GM23338 (cell line): Measurements from ENCODE around the gene CMYA5. TPM values are rescaled to one million over a fixed set of nuclear protein-coding genes. Genes with fewer than 3 reads are reported as not detected.

Experiments
- ATAC-seq: fragments of 200-7000 bp; cut with Tn5 transposase; 3 replicates; pipeline ENCODE4 v1.9.1; 2020
- DNase-seq: peaks from one replicate; pipeline ENCODE4 v3.0.0-alpha.2; 2015; ENCODE audit warnings: low spot score
- H2AFZ ChIP-seq: fragments of 200-600 bp; sonication (generic); 2 replicates; pipeline ENCODE4 v1.8.0; 2016; ENCODE audit warnings: antibody characterized with exemption, mild to moderate bottlenecking, moderate library complexity
- H3F3A ChIP-seq: fragments of 200-600 bp; sonication (generic); replicated peaks from 2 replicates; pipeline ENCODE4 v1.8.0; 2017; ENCODE audit warnings: antibody characterized with exemption, mixed run types, low read depth
- H3K27ac ChIP-seq: fragments of 200-600 bp; sonication (generic); 2 replicates; pipeline ENCODE4 v1.6.1; 2016; ENCODE audit warnings: low read depth
- H3K27me3 ChIP-seq: fragments of 200-600 bp; sonication (generic); 2 replicates; pipeline ENCODE4 v1.8.0; 2016; ENCODE audit warnings: mild to moderate bottlenecking, mixed run types, moderate library complexity; ENCODE audit not compliant: insufficient read depth
- H3K36me3 ChIP-seq: fragments of 200-600 bp; sonication (generic); 2 replicates; pipeline ENCODE4 v1.8.0; 2016; ENCODE audit warnings: mild to moderate bottlenecking; ENCODE audit not compliant: insufficient read depth
- H3K4me1 ChIP-seq: fragments of 200-600 bp; sonication (generic); 2 replicates; pipeline ENCODE4 v1.8.0; 2016; ENCODE audit warnings: mild to moderate bottlenecking, moderate library complexity; ENCODE audit not compliant: insufficient read depth
- H3K4me2 ChIP-seq: fragments of 200-600 bp; sonication (generic); 2 replicates; pipeline ENCODE4 v1.7.1; 2017; ENCODE audit warnings: mixed run types
- H3K4me3 ChIP-seq: fragments of 200-600 bp; sonication (generic); 2 replicates; pipeline ENCODE4 v1.6.1; 2016; ENCODE audit warnings: mixed run types
- H3K79me2 ChIP-seq: fragments of 200-600 bp; sonication (generic); replicated peaks from 2 replicates; pipeline ENCODE4 v1.8.0; 2017; ENCODE audit warnings: mild to moderate bottlenecking; ENCODE audit not compliant: insufficient read depth
- H3K9me2 ChIP-seq: fragments of 200-600 bp; sonication (generic); 2 replicates; pipeline ENCODE4 v1.8.0; 2017; ENCODE audit not compliant: insufficient read depth
- H4K20me1 ChIP-seq: fragments of 200-600 bp; sonication (generic); replicated peaks from 2 replicates; pipeline ENCODE4 v1.8.0; 2017; ENCODE audit warnings: mild to moderate bottlenecking; ENCODE audit not compliant: insufficient read depth
- H3K27ac Mint-ChIP-seq: 2 replicates; pipeline ENCODE4 v1.8.0; 2020; ENCODE audit warnings: inconsistent platforms, mild to moderate bottlenecking, moderate library complexity, mixed read lengths
- H3K27me3 Mint-ChIP-seq: 3 replicates; pipeline ENCODE4 v1.8.0; 2022; ENCODE audit warnings: low read depth, mild to moderate bottlenecking, moderate library complexity, mixed read lengths, inconsistent platforms; ENCODE audit not compliant: insufficient read depth, poor library complexity
- H3K36me3 Mint-ChIP-seq: 3 replicates; pipeline ENCODE4 v1.8.0; 2021; ENCODE audit warnings: low read depth, mild to moderate bottlenecking, inconsistent platforms, moderate library complexity, mixed read lengths
- H3K4me1 Mint-ChIP-seq: 3 replicates; pipeline ENCODE4 v1.8.0; 2020; ENCODE audit warnings: mild to moderate bottlenecking, inconsistent platforms, mixed read lengths
- H3K4me3 Mint-ChIP-seq: 3 replicates; pipeline ENCODE4 v1.8.0; 2021; ENCODE audit warnings: moderate library complexity, mild to moderate bottlenecking, inconsistent platforms, mixed read lengths
- H3K9me3 Mint-ChIP-seq: 3 replicates; pipeline ENCODE4 v1.8.0; 2020; ENCODE audit warnings: moderate library complexity, mild to moderate bottlenecking, inconsistent platforms, mixed read lengths
- CTCF ChIP-seq, 2 experiments: fragments of 200-600 bp in 1 of 2; sonication (generic) in 1 of 2; conservative IDR thresholded peaks; 2 replicates each; pipeline versions ENCODE4 v1.5.1 to v1.6.1; 2016 to 2017; ENCODE audit warnings: antibody characterized with exemption in 2 of 2, low read depth in 2 of 2, mild to moderate bottlenecking in 2 of 2, moderate library complexity in 1 of 2
- EZH2phosphoT487 ChIP-seq: fragments of 200-600 bp; sonication (generic); IDR thresholded peaks from one replicate; pipeline ENCODE4 v1.8.1; 2018; ENCODE audit warnings: antibody characterized with exemption; ENCODE audit not compliant: unreplicated experiment
- STAT1 ChIP-seq: IDR thresholded peaks from one replicate; pipeline ENCODE4 v1.6.1; 2016; ENCODE audit warnings: antibody characterized with exemption; ENCODE audit not compliant: unreplicated experiment
- ZNF331 ChIP-seq: fragments of 250-450 bp; sonication (Bioruptor Pico); IDR thresholded peaks from 2 replicates; pipeline ENCODE4 v1.5.0; 2020; ENCODE audit warnings: low read depth, mild to moderate bottlenecking, moderate library complexity
- polyA plus RNA-seq: library from polyadenylated mRNA; unstranded; fragments of >200 nt; fragmentation: Nextera tagmentation; extraction: Ambion mirVana; gene quantifications from 2 replicates; pipeline ENCODE4 v1.2.1, GENCODE V29; 2016
- total RNA-seq: library from RNA; depleted of rRNA; stranded (reverse); fragments of >200 nt; shearing (Covaris generic); gene quantifications from 2 replicates; pipeline ENCODE4 v1.2.3, GENCODE V29; 2014
- TF ChIP-seq, protein P1 (sequence below): fragments of 250-450 bp; sonication (Bioruptor Pico); IDR thresholded peaks from 2 replicates; pipeline ENCODE4 v1.5.0; 2020; ENCODE audit warnings: mild to moderate bottlenecking, moderate library complexity

The CMYA5 gene
- total and polyA plus RNA-seq, 2 experiments from 2014 or later = 0.45 to 0.49 TPM

DNA sequence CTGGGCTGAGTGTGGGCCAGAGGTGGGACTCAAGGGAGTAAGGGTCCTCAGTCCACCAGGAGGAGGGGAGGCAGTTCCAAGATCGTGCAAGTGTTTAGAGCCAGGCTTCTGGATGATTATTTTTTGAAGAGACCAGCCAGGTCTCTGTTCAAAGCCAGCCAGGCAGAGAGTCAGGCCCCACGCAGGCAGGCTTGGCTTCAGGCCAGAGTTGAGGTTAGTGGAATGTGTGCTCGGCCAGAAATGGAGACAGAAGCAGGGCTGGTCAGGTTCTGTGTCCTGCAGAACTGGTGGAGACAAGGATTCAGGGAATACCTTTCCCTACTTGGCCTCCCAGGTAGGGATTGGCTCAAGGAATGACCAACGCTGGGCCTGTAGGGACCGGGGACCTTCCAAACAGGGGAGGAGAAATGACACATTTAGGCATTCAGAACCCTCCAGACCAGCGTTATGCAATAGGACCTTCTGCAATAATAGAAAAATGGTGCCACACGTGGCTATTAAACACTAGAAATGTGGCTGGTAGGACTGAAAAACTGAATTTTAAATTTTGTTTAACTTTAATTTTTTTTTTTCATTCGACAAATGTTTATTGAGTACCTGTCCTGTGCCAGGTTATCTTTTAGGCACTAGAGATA lies 106.2 kb downstream of the CMYA5 start (continued):
- TF ChIP-seq, protein P1, sequence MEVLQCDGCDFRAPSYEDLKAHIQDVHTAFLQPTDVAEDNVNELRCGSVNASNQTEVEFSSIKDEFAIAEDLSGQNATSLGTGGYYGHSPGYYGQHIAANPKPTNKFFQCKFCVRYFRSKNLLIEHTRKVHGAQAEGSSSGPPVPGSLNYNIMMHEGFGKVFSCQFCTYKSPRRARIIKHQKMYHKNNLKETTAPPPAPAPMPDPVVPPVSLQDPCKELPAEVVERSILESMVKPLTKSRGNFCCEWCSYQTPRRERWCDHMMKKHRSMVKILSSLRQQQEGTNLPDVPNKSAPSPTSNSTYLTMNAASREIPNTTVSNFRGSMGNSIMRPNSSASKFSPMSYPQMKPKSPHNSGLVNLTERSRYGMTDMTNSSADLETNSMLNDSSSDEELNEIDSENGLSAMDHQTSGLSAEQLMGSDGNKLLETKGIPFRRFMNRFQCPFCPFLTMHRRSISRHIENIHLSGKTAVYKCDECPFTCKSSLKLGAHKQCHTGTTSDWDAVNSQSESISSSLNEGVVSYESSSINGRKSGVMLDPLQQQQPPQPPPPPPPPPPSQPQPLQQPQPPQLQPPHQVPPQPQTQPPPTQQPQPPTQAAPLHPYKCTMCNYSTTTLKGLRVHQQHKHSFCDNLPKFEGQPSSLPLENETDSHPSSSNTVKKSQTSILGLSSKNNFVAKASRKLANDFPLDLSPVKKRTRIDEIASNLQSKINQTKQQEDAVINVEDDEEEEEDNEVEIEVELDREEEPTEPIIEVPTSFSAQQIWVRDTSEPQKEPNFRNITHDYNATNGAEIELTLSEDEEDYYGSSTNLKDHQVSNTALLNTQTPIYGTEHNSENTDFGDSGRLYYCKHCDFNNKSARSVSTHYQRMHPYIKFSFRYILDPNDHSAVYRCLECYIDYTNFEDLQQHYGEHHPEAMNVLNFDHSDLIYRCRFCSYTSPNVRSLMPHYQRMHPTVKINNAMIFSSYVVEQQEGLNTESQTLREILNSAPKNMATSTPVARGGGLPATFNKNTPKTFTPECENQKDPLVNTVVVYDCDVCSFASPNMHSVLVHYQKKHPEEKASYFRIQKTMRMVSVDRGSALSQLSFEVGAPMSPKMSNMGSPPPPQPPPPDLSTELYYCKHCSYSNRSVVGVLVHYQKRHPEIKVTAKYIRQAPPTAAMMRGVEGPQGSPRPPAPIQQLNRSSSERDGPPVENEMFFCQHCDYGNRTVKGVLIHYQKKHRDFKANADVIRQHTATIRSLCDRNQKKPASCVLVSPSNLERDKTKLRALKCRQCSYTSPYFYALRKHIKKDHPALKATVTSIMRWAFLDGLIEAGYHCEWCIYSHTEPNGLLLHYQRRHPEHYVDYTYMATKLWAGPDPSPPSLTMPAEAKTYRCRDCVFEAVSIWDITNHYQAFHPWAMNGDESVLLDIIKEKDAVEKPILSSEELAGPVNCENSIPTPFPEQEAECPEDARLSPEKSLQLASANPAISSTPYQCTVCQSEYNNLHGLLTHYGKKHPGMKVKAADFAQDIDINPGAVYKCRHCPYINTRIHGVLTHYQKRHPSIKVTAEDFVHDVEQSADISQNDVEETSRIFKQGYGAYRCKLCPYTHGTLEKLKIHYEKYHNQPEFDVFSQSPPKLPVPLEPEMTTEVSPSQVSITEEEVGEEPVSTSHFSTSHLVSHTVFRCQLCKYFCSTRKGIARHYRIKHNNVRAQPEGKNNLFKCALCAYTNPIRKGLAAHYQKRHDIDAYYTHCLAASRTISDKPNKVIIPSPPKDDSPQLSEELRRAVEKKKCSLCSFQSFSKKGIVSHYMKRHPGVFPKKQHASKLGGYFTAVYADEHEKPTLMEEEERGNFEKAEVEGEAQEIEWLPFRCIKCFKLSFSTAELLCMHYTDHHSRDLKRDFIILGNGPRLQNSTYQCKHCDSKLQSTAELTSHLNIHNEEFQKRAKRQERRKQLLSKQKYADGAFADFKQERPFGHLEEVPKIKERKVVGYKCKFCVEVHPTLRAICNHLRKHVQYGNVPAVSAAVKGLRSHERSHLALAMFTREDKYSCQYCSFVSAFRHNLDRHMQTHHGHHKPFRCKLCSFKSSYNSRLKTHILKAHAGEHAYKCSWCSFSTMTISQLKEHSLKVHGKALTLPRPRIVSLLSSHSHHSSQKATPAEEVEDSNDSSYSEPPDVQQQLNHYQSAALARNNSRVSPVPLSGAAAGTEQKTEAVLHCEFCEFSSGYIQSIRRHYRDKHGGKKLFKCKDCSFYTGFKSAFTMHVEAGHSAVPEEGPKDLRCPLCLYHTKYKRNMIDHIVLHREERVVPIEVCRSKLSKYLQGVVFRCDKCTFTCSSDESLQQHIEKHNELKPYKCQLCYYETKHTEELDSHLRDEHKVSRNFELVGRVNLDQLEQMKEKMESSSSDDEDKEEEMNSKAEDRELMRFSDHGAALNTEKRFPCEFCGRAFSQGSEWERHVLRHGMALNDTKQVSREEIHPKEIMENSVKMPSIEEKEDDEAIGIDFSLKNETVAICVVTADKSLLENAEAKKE (CRISPR knock-in tag) = no peak
- TF ChIP-seq EZH2phosphoT487 (no peak), ZNF331 (CRISPR knock-in tag) (no peak)

DNA sequence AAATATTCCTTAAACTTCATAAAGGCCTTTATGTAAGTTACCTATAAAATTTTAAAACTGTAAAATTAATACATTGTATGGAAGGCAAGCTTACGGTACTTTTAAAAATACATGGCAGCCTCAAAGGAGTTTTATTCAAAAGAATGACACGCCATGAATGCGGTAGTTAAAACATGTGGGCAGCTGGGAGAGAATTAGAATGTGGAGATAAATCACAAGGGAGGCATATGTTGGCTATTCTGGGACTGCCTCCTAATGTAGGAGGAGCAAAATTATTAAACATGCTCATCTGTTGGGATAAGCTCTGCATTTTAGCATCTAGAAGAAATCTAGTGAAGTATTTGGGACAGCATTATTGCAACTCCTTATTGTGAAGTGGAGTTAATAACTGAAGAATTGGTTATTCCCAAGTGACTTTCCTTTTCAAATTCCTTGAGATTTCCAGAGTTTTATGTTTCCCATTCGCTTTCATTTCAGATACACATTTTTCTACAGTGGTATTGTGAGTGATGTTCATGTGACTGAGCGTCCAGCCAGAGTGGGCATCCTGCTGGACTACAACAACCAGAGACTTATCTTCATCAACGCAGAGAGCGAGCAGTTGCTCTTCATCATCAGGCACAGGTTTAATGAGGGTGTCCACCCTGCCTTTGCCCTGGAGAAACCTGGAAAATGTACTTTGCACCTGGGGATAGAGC lies 109.4 kb downstream of the CMYA5 start:
- Histone ChIP-seq H3K79me2 (no peaks in the 10 kb centered on the region), H3K36me3 (no peaks in the 10 kb centered on the region), H3K4me1 (no peaks in the 10 kb centered on the region), H3K4me2 (no peak overlapping the region), H3K9me2 (peaks cover 5% of the 10 kb centered on the region; the same call in 1 of the 2 replicates), H3K27me3 (no peaks in the 10 kb centered on the region), H3K4me3 (no peak overlapping the region), H4K20me1 (no peaks in the 10 kb centered on the region), H3F3A (no peaks in the 10 kb centered on the region), H2AFZ (no peak overlapping the region), H3K27ac (no peak overlapping the region)
- Mint-ChIP-seq H3K9me3 (no peaks in the 10 kb centered on the region), H3K27ac (no peak overlapping the region), H3K4me1 (peaks cover 3% of the 10 kb centered on the region; the same call in 2 of the 3 replicates), H3K36me3 (no peaks in the 10 kb centered on the region), H3K4me3 (no peak overlapping the region), H3K27me3 (peaks cover 4% of the 10 kb centered on the region)
- DNase-seq = no peak
- ATAC-seq = no peak
- TF ChIP-seq STAT1 (no peak), ZNF331 (CRISPR knock-in tag) (no peak), CTCF (conservative IDR thresholded peaks at IDR 0.05; ENCODE audit: low read depth in 2 of 2) (no peak)
- TF ChIP-seq, protein P1 (CRISPR knock-in tag) = no peak
